GOT3 (cell line): Measurements from ENCODE around the gene ZNF436.
"Not testable (repeated sequence)": the region's sequence is repeated elsewhere in the genome, so short reads cannot be mapped to it uniquely, and the experiment has no call there.

ENCODE experiments used
- DNase-seq: peaks from one replicate; lab custom pipeline; 2025; ENCODE audit warnings: mixed read lengths; lab: John Stamatoyannopoulos, UW

The ZNF436 gene

DNA sequence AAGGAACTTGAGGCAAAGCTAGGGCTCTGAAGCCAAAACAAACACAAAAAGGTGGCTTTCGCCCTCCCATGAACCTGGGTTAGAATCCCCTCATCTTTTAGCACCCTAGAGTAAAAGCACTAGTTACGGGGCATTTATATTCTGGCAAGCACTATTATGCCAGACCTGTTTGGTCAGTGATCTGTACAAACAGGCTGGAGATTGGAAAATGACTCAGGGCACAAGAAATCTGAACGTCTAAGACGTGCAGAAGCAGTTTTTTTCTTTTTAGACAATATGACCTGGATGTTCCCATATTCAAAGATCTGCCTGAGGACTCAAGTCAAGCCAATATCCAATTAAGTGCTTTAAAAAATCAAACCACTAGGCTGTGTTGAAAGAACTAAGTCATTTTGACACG, 3.0 kb downstream of the ZNF436 start:
- no peak for DNase-seq

DNA sequence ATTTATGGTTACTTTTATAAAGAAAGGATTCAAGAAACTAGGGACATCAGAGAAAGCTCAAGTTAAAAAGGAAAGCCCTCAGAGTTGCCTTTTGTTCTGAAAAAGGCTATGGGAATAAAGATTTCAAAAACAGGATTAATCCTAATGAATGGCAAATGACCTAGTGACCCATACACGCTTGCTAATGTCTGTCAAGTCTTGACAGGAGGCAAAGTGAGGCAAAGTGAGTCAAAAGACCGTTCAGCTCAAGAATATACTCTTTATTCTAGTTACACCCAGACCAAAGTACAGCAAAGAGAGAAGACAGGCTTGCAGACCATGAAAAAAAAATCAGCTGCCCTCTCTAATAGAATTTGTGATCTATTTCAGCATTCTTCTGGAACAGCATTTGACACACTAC, 3.5 kb downstream of the ZNF436 start:
- DNase-seq = no peak

DNA sequence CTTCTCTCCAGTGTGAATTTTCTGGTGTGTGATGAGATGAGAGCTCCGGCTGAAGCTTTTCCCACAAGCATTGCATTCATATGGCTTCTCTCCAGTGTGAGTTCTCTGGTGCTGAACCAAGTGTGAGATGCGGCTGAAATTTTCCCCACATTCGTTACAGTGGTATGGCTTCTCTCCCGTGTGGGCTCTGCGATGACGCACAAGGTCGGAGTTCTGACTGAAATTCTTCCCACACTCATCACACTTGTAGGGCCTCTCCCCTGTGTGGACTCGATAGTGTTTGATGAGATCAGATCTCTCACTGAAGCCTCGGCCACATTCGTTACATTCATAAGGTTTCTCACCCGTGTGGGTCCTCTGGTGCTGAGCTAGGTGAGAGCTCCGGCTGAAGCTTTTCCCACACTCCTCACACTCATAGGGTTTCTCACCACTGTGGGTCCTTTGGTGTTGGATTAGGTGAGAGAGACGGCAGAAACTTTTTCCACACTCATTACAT, 7.4 kb downstream of the ZNF436 start:
- no peak for DNase-seq

DNA sequence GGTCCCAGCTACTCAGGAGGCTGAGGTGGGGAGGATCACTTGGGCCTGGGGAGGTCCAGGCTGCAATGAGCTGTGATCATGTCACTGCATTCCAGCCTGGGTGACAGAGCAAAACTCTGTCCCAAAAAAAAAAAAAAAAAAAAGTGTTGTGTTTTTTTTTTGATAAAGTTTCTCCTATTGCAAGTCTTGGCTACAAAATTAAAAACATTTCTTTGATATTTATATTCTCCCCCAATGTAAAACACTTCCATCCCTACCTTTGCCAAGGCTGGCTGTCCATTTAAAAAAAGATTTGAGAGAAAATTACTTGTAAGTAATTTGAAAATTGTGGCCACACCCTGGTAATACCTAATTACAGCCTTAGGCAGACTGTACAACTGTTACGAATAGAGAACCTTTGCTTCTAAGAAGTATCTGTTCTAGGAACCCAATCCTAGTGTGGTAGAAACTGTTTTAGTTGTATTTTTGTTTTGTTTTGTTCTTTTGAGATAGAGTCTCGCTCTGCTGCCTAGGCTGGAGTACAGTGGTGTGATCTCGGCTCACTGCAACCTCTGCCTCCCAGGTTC, 11.2 kb downstream of the ZNF436 start:
- DNase-seq = no peak

DNA sequence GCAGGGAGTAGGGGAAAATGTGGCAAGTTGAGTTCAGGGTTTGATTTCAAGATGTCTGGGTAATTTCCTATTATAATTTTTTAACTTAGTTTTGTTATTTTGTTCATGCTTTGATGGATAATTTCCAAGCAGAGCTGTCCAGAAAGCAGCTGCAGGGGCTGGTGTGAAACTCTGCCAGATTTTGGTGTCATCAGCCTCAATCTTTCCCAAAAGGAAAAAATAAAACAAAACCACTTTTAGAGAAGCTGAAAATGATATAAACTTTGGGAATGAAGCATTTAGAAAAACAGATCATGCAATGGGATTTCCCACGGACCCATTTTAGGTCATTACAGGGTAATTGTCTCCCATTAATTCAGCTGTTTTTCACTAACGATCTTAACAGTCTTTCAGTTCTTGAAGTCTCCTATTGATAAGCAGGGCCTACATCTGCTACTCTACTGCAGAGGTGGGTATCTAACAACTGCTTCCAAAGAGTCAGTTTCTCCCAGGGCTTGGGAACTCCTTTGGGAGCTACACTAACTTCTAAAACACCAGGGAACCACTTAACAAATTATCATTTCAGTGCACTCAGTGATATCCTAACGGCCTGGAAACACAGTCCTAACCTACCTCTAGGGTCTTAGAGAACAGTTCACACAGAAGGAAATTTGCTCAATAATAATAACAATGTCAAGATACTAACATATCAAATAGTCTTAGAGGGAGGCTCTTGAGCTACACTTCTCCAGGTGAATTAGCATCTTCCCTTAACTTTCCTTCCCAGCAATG, 12.3 kb downstream of the ZNF436 start:
- no peak for DNase-seq

DNA sequence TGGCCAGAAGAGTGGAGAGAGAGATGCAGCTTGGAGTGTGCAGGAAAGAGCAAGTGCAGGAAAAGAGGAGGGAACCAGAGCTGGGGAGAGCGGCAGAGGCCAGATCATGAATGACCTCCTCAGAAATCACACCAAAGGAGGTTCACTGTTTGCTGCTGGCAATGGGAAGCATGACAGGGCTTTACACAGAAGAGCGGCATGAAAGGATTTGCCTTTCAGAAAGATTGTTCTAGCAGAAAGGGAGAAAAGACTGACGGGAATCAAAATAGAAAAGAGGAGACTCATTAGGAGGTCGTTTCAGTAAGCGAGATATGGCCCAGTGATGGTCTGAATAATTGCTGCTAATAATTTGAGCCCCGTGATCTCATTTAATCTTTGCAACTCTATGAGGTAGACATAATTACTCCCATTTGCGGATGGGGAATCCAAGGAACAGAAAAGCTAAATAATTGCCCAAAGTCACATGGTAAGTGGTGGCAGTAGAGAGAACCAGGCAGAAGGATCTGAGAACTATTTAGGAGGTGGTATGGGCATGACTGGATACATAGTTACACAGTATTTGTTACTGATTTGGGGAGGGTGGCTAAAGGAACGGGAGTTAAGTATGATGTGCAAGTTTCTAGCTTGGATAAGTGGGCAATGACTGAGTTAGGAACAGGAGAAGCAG, 13.0 kb downstream of the ZNF436 start:
- DNase-seq = no peak

DNA sequence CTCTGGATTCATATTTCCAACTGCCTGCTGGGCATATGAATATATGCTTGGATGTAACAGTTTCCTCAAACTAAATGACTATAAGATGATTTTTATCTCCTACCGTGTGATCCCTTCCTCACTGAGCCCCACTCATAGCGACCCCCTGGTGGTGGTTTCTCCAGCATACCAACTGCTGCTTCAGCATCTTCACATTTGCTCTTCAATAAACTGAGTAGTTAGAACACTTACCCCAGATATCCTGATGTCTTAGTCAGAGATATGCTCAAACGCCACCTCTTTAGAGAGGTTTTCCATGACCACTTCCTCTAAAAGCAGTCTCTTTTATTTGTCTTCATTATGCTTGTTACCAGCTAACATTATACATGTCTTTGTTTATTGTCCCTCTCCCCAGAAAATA, 15.4 kb downstream of the ZNF436 start:
- no peak for DNase-seq

DNA sequence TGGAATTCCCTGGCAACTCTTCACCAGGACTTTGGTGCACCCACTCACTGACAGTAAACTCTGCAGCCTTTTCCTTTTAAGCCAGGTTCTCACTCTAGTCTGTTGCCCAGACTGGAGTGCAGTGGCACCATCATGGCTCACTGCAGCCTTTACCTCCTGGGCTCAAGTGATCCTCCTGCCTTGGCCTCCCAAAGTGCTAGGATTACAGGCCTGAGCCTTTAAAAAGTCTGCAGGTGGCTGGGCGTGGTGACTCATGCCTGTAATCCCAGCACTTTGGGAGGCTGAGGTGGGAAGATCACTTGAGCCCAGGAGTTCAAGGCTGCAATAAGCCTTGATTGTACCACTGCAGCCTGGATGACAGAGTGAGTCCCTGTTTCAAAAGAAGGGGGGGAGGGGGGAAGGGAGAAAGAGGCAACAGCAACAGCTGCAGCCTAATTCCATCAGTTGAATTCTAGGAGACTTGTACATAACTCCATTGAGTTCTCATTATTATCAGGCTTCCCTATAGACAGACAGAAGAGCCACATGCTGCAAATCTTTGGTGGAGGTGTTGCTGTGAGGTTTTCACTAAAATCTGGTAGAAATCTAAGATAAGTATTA, 17.4 kb downstream of the ZNF436 start:
- no peak for DNase-seq

DNA sequence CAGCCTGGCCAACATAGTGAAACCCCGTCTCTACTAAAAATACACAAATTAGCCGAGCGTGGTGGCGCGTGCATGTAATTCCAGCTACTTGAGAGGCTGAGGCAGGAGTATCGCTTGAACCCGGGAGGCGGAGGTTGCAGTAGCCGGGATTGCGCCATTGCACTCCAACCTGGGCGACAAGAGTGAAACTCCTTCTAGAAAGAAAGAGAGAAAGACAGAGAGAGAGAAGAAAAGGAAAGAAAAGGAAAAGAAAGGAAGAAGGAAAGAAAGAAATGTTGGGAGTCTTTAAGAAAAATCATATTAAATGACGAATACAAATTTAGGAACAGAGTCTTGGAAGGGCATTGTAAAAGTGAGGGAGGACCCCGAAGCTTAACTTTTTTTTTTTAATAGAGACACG, 23.7 kb downstream of the ZNF436 start:
- DNase-seq = no peak

DNA sequence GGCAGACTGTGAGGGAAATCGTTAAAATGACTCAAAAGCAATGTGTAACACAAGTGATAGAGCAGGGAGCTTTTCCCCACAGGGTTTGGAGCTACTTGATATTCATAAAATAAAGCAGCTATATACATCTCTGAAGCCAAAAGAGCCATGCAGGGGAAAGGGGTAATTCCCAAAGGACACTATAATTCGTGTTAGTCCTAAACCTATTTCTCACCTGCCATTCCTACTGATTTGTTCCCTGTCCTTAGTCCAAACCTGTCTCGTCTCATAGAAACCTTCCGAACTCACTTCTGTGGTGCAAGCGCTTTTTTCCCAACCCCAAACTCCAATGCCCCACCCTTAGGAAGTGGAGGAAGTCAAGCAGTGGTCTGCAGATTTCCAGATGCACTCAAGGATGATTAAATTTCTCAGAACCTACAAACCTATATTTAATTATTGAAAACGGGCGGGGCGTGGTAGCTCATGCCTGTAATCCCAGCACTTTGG, 24.6 kb downstream of the ZNF436 start:
- DNase-seq = no peak

DNA sequence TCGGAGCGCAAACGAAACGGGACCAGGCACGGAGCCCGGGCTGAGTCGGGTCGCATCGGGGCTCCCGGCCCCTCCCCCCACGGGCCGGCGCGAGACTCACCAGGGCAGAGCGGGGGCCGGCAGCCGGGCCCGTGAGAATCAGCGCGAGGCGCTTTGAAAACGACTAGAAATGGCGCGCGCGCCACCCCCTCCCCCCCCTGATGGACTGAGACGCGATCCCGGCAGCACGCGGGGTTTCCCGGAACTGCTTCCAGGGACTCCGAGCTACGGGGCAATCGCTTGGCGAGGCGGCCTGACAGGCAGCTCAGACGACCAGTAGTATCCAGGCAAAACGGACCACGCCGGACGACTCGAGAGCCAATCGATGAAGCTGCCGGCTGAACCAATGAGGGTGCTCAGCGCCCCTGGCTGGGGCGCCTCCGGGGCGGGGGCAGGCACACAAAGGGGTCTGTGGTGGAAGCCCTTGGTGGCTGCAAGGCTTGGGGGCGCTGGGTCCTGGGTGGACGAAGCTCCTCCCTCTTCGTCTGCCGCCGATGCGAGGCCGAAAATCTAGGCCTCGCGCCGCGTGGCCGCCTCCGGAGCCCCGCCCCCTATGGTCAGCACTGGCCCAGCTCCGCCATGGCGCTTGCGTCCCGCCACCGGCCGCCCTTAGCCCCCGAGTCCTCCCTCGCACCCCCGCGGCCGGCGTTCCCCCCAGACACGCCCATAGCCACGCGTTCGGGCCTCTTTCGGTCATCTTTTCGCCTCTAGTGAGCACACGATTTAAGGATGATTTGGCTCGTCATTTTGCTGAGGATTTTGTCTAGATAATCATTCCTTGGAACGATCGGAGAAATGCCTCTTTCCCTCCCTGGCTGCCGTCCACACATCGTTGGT, 25.3 kb downstream of the ZNF436 start, which contains the start of gene HNRNPR:
HNRNPR (minus strand) TSS at position 174 of the 876 bp plus-strand sequence. CDS start 3,276 bp downstream, outside the sequence.
- peak; percentile 95 for DNase-seq

DNA sequence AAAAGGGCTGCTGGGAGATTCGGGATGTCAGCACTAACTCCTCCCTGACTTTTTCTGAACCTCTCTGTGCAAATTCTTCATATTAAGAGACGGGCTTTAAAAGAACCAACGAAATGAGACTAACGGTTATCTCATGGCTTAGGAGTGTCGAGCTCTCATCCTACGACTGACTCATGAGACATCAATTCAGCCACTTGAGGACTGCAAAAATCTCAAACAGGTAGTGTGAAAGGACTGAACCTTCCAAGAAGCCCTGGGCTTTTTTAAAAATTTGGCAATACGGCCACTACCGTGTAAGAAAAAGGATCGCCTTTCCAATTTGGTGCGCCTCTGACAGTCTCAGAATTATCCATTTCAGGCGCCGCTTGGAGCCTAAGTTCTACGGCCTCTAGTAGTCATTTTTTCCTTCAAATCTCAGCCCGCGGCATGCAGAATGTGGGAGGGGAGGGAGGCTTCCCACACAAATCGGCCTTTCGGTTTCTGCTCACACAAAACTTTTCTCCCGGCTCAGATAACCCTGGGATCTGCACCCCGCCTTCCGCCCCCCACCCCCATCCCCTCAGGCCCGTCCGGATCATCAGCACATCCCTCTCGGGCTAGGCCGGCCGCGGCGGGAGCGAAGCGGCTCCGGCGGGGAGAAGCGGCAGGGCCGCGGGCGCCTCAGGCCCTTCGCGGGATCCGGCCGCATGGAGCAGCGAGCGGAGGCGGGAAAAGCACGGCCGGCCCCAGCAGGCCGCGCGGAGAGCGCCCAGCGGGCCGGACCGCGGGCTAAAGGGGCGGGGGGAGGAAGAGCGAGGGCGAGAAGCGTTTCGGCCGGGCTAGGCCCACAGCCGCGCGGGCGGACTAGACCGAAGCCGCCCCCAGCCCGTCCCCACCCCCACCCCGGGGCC, 26.2 kb downstream of the ZNF436 start:
- peak; percentile 10 for DNase-seq

DNA sequence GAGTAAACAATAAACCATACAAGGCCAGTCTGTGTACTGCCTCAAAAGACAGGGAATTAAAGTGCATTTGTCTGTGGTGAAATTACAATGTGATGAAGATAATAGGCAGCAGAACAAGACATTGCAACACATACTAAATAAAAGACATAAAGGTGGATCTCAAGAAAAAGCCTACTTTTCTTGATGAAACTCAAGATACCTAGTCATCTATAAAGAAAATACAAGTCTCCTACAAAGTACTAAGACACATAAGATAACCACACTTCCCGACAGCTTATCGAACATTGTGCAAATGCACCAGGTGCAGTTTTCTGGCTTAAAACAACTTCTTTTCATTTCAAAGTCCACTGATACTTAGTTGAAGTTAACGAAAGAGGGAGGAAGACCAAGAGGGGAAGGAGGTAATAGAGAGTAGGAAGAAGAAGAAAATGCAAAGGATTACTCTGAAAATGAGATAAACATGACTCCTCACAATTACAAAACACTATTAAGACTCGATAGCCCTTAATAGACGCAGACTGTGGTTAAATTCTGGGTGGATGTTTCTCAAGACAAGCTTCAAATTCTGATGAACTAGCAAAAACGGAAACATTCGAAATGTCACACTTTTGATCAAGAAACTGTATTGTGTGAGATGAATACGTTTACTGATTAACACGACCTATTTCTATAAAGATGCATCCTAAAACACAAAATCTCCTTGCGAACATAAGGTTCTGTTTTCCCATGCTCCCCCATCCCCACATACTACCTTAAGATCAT, 27.5 kb downstream of the ZNF436 start:
- DNase-seq = no peak

DNA sequence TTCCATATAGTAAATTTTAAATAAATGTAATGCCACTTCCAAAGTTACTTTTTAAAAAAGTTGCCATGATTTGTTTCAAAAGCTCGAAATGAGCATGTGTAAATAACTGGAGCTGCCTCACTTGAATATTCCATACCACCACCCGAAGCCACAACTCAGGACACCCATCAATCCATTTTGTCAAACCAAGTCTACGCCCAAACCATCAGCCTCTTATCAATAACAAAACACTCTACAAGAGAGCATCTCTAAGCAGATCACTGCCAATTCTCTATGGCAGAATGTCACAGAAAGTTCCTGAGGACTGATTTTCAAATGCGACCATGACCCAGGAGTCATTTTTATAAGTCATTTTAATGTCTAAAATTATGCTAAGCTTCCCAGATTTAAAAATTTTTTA, 30.0 kb downstream of the ZNF436 start:
- DNase-seq = no peak

DNA sequence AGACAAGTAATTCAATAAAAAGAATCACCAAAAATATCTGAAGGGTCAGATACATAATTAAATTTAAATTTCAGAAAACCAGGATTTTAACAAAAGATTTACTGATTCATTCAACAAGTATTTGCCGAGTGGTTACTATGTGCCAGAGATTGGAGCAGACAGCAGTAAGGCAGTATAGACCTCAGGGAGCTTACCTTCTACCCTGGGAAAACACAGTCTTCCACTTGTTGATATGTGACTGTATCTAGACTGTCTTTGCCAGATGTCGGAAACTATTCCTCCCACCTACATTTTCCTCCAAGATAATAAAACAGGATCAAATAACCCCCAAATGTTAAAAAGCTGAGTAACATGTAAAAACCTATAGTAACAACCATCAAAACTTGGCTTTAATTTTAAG, 31.8 kb downstream of the ZNF436 start:
- DNase-seq = no peak

DNA sequence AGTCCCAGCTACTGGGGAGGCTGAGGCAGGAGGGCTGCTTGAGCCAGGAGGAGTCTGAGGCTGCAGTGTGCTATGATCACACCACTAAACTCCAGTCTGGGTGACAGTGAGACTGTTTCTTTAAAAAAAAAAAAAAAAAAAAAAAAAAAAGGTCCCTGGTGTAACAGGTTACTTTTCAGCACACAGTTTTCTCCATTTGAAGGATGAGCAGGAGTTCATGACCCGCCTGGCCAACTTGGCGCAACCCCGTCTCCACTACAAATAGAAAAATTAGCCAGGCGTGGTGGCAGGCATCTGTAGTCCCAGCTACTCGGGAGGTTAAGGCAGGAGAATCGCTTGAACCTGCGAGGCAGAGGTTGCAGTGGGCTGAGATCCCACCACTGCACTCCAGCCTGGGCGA, 37.9 kb downstream of the ZNF436 start:
- no peak for DNase-seq

DNA sequence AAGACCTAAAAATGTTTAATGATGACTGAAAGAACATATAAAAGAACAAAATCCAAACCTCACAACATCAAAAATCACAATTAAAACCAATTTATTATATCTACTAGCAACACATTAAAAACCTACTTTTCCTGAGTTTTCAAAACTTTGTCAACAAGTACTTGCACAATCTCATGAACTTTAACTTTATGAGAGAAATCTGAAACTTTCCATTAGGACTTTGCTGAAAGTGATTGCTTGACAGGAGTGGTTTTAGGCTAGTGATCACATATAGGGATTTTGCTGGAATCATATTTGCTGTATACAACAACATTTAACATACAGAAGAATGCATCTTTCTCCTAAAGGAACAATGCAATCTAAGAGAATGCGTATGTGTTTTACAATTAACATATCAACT, 38.8 kb downstream of the ZNF436 start:
- no peak for DNase-seq

DNA sequence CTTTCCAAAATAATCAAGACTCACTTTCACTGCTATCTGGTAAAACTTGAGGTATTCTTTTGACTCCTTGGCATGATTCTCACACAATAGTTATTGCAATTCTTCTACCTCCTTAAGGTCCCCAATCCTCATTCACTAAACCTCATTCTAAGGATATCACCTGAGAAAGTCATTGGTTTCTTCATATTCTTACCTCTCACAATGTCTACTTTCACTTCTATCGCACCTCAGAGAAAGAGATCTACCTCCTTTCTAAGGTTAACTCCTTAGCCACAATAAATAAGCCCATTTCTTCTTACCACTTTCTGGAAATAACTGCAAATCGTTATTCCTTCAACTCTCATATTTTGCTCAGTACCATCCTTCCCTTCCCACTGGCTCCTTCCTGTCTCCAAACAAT, 44.2 kb downstream of the ZNF436 start:
- DNase-seq = no peak

DNA sequence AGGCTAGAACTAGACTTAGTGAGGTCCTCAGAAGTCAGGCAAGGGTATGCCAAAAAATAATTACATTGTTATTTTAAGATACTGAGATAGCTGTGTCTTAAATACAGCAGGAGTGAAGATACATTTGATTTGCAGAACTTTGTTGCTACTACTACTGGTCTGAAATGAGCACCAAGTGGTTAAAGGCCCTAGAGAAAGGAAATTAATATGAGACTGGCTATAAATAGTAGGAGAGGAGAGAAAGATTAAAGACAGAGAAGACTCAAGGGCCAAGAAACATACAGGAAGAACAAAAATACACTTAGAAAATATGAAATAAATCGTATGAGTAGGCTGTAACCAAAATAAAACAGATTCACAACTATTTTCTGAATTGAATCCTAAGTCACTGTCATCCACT, 46.9 kb downstream of the ZNF436 start:
- no peak for DNase-seq

DNA sequence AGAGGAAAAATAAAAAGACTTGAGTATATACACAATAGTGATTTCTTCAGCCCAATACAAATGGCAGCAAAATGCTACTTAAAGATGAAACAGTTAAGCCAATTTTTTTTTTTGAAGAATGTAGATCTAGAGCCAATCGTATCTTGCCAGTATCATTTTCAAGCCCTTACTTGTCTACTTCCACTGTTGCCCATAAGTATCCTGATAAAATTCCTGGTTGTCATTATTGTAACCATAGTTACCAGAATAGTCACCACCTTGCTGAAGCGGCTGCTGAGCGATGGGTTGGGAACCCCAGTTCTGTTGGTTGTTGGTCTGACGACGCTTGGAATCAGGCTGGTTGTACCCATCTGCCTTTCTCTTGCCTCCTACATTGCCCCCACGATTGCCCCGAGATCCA, 59.4 kb downstream of the ZNF436 start:
- DNase-seq = not testable (repeated sequence)
